ENCODE results near the gene PRELID2. TPM values are rescaled to one million over a fixed set of nuclear protein-coding genes. Genes with fewer than 3 reads are reported as not detected.

PRELID2 gene
- total and polyA plus RNA-seq, 2 donors (not counting 3 experiments of a cell fraction or from before 2014, with no cell fraction given) = 3.2 to 16.4 TPM

DNA sequence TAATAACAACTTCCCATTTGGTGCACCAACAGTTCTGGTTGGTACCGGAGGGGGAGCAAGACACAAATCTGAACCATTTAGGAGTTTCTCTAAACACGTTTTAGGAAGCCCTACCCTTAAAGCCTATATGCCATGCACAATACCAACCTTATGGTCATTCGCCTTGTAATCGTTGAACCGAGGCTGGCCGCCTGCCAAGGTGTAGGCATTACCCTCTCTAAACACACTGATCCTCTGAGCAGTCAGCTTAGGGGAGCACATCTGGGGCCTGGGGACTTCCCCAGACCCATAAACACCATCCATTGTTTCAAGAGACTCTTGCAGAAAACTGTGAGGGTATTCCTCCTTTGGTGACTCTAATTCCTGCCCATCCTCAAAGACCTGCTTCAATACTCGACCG lies 37.3 kb upstream of the PRELID2 start:
- Histone ChIP-seq H3K9ac (replicated peaks; ENCODE audit: extremely low read depth, insufficient read depth, low read length) (no peak overlapping the region), H3K27me3 (ENCODE audit: control insufficient read depth in 2 of 2, insufficient read depth in 2 of 2, low read length in 2 of 2) (no peaks in the 10 kb centered on the region), H3K79me2 (ENCODE audit: control insufficient read depth, insufficient read depth, low read length) (no peaks in the 10 kb centered on the region), H4K20me1 (replicated peaks; ENCODE audit: control insufficient read depth, extremely low read depth, insufficient read depth, low read length) (no peaks in the 10 kb centered on the region), H3K4me2 (ENCODE audit: insufficient read depth, low read length) (no peak overlapping the region), H2AFZ (ENCODE audit: low read depth, low read length) (no peak overlapping the region), H3K9me3 (replicated peaks; ENCODE audit: control insufficient read depth, insufficient read depth, low read length) (no peaks in the 10 kb centered on the region), H3K27ac (ENCODE audit: insufficient read depth, low read depth, low read length) (no peak overlapping the region), H3K4me3 (replicated peaks in 1 of 3; ENCODE audit: insufficient read depth in 1 of 3, low read depth in 1 of 3, low read length in 3 of 3) (no peak overlapping the region), H3K9me1 (replicated peaks; ENCODE audit: control insufficient read depth, extremely low read depth, insufficient read depth, low read length) (no peaks in the 10 kb centered on the region), H3K36me3 (ENCODE audit: control insufficient read depth in 2 of 2, extremely low read depth in 1 of 2, insufficient read depth in 2 of 2, low read length in 2 of 2) (no peaks in the 10 kb centered on the region), H3K4me1 (ENCODE audit: control insufficient read depth, extremely low read depth, insufficient read depth, low read length) (no peaks in the 10 kb centered on the region)
- no peak for DNase-seq (ENCODE audit: low read depth, low spot score)
- dilution Hi-C loops (cut with MboI; ENCODE audit: extremely low pct_ligation_motif_present, low sequenced_read_pairs) = no loop called here
- TF ChIP-seq GATA2 (IDR thresholded peaks at IDR 0.05; ENCODE audit: insufficient read depth, insufficient read length, low read depth, low read length) (no peak), JUN (IDR thresholded peaks at IDR 0.05; ENCODE audit: borderline replicate concordance, insufficient read depth, insufficient read length, low read depth) (no peak), MYC (IDR thresholded peaks at IDR 0.05; ENCODE audit: low read depth, low read length) (no peak), POLR2AphosphoS5 (IDR thresholded peaks at IDR 0.05; ENCODE audit: insufficient read depth, low read depth, low read length) (no peak), EZH2 (IDR thresholded peaks at IDR 0.05; ENCODE audit: borderline replicate concordance, low read depth, low read length, severe bottlenecking) (no peak), POLR2A (IDR thresholded peaks at IDR 0.05; ENCODE audit: low read depth, low read length) (no peak)
- TF ChIP-seq, protein P1, sequence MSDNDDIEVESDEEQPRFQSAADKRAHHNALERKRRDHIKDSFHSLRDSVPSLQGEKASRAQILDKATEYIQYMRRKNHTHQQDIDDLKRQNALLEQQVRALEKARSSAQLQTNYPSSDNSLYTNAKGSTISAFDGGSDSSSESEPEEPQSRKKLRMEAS (IDR thresholded peaks at IDR 0.05; ENCODE audit: insufficient read depth, insufficient read length) = no peak
- TF ChIP-seq, protein P2, sequence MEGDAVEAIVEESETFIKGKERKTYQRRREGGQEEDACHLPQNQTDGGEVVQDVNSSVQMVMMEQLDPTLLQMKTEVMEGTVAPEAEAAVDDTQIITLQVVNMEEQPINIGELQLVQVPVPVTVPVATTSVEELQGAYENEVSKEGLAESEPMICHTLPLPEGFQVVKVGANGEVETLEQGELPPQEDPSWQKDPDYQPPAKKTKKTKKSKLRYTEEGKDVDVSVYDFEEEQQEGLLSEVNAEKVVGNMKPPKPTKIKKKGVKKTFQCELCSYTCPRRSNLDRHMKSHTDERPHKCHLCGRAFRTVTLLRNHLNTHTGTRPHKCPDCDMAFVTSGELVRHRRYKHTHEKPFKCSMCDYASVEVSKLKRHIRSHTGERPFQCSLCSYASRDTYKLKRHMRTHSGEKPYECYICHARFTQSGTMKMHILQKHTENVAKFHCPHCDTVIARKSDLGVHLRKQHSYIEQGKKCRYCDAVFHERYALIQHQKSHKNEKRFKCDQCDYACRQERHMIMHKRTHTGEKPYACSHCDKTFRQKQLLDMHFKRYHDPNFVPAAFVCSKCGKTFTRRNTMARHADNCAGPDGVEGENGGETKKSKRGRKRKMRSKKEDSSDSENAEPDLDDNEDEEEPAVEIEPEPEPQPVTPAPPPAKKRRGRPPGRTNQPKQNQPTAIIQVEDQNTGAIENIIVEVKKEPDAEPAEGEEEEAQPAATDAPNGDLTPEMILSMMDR (IDR thresholded peaks at IDR 0.05; ENCODE audit: extremely low read depth in 1 of 2, insufficient read depth in 1 of 2, low read depth in 1 of 2, low read length in 2 of 2) = no peak
- BruUV-seq (replicated peaks) = no TSS peak
- intact Hi-C loops (cut with micrococcal nuclease) = no loop called here
- ChIA-PET CTCF (interaction anchor here (1.3 to 1.5 kb wide), 2 partner anchors 10 to 16 kb away, joined by 4 read pairs; no protein-coding TSS in a partner anchor), POLR2A (no interaction called here)
- FAIRE-seq = no peak
